ENCODE results near the gene RNU7-1. TPM values are rescaled to one million over a fixed set of nuclear protein-coding genes. Genes with fewer than 3 reads are reported as not detected.
A peak's percentile ranks its signal among the peaks of the same experiment; 100 is the strongest.

Gene RNU7-1
- total and polyA plus RNA-seq, 9 of the 15 experiments (the other 6 are each of a cell fraction or from before 2014, with no cell fraction given), result not detected

DNA sequence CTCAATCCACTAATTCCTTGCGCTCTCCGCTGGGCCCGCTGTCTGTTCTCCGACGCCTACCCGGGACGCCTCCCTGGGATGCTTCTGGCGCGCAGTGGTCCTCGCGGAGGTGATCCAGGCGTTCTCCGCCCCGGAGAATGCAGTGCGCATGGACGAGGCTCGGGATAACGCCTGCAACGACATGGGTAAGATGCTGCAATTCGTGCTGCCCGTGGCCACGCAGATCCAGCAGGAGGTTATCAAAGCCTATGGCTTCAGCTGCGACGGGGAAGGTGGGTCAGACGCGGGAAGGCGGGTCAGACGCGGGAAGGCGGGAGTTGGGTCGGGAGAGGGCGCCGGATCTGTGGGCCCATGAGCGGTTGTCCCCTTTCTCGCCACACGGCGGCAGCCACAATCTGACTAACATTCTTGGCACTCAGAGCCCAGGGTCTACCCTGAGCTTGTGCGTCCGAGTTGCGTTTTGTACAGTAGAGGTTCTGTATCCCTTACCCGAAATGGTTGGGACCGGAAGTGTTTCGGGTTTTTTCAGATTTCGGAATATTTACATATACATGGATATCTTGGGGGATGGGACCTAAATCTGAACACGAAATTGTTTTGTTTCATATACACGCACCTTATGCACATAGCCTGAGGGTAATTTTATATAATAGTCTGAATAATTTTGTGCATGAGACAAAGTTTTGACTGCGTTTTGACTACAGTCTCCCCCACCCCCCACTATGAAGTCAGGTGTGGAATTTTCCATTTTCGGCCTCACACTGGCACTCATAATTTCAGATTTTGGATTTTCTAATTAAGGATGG is 968 bp downstream of the RNU7-1 start (continued):
- TF ChIP-seq, protein P1, sequence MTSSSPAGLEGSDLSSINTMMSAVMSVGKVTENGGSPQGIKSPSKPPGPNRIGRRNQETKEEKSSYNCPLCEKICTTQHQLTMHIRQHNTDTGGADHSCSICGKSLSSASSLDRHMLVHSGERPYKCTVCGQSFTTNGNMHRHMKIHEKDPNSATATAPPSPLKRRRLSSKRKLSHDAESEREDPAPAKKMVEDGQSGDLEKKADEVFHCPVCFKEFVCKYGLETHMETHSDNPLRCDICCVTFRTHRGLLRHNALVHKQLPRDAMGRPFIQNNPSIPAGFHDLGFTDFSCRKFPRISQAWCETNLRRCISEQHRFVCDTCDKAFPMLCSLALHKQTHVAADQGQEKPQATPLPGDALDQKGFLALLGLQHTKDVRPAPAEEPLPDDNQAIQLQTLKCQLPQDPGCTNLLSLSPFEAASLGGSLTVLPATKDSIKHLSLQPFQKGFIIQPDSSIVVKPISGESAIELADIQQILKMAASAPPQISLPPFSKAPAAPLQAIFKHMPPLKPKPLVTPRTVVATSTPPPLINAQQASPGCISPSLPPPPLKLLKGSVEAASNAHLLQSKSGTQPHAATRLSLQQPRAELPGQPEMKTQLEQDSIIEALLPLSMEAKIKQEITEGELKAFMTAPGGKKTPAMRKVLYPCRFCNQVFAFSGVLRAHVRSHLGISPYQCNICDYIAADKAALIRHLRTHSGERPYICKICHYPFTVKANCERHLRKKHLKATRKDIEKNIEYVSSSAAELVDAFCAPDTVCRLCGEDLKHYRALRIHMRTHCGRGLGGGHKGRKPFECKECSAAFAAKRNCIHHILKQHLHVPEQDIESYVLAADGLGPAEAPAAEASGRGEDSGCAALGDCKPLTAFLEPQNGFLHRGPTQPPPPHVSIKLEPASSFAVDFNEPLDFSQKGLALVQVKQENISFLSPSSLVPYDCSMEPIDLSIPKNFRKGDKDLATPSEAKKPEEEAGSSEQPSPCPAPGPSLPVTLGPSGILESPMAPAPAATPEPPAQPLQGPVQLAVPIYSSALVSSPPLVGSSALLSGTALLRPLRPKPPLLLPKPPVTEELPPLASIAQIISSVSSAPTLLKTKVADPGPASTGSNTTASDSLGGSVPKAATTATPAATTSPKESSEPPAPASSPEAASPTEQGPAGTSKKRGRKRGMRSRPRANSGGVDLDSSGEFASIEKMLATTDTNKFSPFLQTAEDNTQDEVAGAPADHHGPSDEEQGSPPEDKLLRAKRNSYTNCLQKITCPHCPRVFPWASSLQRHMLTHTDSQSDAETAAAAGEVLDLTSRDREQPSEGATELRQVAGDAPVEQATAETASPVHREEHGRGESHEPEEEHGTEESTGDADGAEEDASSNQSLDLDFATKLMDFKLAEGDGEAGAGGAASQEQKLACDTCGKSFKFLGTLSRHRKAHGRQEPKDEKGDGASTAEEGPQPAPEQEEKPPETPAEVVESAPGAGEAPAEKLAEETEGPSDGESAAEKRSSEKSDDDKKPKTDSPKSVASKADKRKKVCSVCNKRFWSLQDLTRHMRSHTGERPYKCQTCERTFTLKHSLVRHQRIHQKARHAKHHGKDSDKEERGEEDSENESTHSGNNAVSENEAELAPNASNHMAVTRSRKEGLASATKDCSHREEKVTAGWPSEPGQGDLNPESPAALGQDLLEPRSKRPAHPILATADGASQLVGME (CRISPR knock-in tag; IDR thresholded peaks at IDR 0.05), result no peak
- TF ChIP-seq HIVEP1 (CRISPR knock-in tag; IDR thresholded peaks at IDR 0.05) (no peak), CTBP1 (IDR thresholded peaks at IDR 0.05; ENCODE audit: borderline replicate concordance) (peak; percentile 97), ZBED1 (IDR thresholded peaks at IDR 0.05) (no peak), GTF2E2 (tag; IDR thresholded peaks at IDR 0.05) (no peak), HNRNPUL1 (IDR thresholded peaks at IDR 0.05; ENCODE audit: low read length) (no peak; the same call in none of the 2 replicates), DPF2 (IDR thresholded peaks at IDR 0.05) (no peak), CXXC5 (CRISPR knock-in tag; IDR thresholded peaks at IDR 0.05) (peak; percentile 60; the same call in 1 of the 2 replicates), SIN3A (IDR thresholded peaks at IDR 0.05; ENCODE audit: borderline replicate concordance in 2 of 2, control insufficient read depth in 1 of 2, low read depth in 2 of 2, low read length in 2 of 2) (peak; percentile 43 to 59; a peak in 1 of 4 replicates), NFE2 (IDR thresholded peaks at IDR 0.05; ENCODE audit: low read depth) (no peak), GATAD2A (IDR thresholded peaks at IDR 0.05) (no peak)
- TF ChIP-seq, protein P2, sequence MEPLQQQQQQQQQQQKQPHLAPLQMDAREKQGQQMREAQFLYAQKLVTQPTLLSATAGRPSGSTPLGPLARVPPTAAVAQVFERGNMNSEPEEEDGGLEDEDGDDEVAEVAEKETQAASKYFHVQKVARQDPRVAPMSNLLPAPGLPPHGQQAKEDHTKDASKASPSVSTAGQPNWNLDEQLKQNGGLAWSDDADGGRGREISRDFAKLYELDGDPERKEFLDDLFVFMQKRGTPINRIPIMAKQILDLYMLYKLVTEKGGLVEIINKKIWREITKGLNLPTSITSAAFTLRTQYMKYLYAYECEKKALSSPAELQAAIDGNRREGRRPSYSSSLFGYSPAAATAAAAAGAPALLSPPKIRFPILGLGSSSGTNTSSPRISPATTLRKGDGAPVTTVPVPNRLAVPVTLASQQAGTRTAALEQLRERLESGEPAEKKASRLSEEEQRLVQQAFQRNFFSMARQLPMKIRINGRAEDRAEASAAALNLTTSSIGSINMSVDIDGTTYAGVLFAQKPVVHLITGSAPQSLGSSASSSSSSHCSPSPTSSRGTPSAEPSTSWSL (CRISPR knock-in tag; IDR thresholded peaks at IDR 0.05; ENCODE audit: borderline replicate concordance), result no peak
- TF ChIP-seq, protein P3, sequence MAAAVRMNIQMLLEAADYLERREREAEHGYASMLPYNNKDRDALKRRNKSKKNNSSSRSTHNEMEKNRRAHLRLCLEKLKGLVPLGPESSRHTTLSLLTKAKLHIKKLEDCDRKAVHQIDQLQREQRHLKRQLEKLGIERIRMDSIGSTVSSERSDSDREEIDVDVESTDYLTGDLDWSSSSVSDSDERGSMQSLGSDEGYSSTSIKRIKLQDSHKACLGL (CRISPR knock-in tag; IDR thresholded peaks at IDR 0.05; ENCODE audit: borderline replicate concordance, poor library complexity, severe bottlenecking), result no peak
- TF ChIP-seq, protein P4, sequence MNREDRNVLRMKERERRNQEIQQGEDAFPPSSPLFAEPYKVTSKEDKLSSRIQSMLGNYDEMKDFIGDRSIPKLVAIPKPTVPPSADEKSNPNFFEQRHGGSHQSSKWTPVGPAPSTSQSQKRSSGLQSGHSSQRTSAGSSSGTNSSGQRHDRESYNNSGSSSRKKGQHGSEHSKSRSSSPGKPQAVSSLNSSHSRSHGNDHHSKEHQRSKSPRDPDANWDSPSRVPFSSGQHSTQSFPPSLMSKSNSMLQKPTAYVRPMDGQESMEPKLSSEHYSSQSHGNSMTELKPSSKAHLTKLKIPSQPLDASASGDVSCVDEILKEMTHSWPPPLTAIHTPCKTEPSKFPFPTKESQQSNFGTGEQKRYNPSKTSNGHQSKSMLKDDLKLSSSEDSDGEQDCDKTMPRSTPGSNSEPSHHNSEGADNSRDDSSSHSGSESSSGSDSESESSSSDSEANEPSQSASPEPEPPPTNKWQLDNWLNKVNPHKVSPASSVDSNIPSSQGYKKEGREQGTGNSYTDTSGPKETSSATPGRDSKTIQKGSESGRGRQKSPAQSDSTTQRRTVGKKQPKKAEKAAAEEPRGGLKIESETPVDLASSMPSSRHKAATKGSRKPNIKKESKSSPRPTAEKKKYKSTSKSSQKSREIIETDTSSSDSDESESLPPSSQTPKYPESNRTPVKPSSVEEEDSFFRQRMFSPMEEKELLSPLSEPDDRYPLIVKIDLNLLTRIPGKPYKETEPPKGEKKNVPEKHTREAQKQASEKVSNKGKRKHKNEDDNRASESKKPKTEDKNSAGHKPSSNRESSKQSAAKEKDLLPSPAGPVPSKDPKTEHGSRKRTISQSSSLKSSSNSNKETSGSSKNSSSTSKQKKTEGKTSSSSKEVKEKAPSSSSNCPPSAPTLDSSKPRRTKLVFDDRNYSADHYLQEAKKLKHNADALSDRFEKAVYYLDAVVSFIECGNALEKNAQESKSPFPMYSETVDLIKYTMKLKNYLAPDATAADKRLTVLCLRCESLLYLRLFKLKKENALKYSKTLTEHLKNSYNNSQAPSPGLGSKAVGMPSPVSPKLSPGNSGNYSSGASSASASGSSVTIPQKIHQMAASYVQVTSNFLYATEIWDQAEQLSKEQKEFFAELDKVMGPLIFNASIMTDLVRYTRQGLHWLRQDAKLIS (CRISPR knock-in tag; IDR thresholded peaks at IDR 0.05), result peak; percentile 62

Data from K562 (cell line).